Neutrophil (primary cell): ENCODE data around the gene YIF1A.
"Not testable (repeated sequence)": the region's sequence is repeated elsewhere in the genome, so short reads cannot be mapped to it uniquely, and the experiment has no call there.

Experiments used
- H3K27ac ChIP-seq: fragments of 200-600 bp; sonication (generic); 2 replicates; pipeline ENCODE4 v1.5.1; 2016; ENCODE audit warnings: mild to moderate bottlenecking, moderate library complexity
- H3K27me3 ChIP-seq: fragments of 200-600 bp; sonication (generic); 2 replicates; pipeline ENCODE4 v1.6.0; 2016; ENCODE audit warnings: mild to moderate bottlenecking
- H3K36me3 ChIP-seq: fragments of 200-600 bp; sonication (generic); 2 replicates; pipeline ENCODE4 v1.5.1; 2017
- H3K4me1 ChIP-seq, 2 experiments: fragments of 200-600 bp in 1 of 2; sonication (generic) in 1 of 2; 1 replicate in 1 of 2; 2 replicates in 1 of 2; pipeline versions ENCODE4 v1.5.1 to v1.6.1; 2013 to 2016; ENCODE audit warnings: low read depth in 1 of 2, low read length in 1 of 2, mild to moderate bottlenecking in 1 of 2, moderate library complexity in 1 of 2; ENCODE audit not compliant: control insufficient read depth in 1 of 2, insufficient read depth in 1 of 2
- H3K4me3 ChIP-seq, 2 experiments: fragments of 200-600 bp in 1 of 2; sonication (generic) in 1 of 2; 1 replicate in 1 of 2; 2 replicates in 1 of 2; pipeline ENCODE4 v1.5.1; 2013 to 2016; ENCODE audit warnings: low read depth in 1 of 2, low read length in 1 of 2, mild to moderate bottlenecking in 1 of 2, moderate library complexity in 1 of 2
- H3K9me3 ChIP-seq: fragments of 200-600 bp; sonication (generic); 2 replicates; pipeline ENCODE4 v1.5.1; 2016
- CTCF ChIP-seq: fragments of 200-600 bp; sonication (generic); IDR thresholded peaks from 2 replicates; pipeline ENCODE4 v1.5.1; 2016; ENCODE audit warnings: antibody characterized with exemption

Gene YIF1A

GRCh38 chr11:66279092-66279734 is 9.7 kb downstream of the YIF1A start:
- H3K9me3 ChIP-seq = no peaks in the 10 kb centered on the region
- H3K4me3 ChIP-seq = no peak overlapping the region
- H3K27me3 ChIP-seq = peaks cover 32% of the 10 kb centered on the region
- peaks cover 16 to 29% of the 10 kb centered on the region in 2 experiments for H3K4me1 ChIP-seq
- TF ChIP-seq CTCF = no peak
- H3K36me3 ChIP-seq = peaks cover 34% of the 10 kb centered on the region
- no peak overlapping the region for H3K27ac ChIP-seq

GRCh38 chr11:66278363-66279091 is 10.4 kb downstream of the YIF1A start:
- Histone ChIP-seq H3K36me3 (peaks cover 41% of the 10 kb centered on the region), H3K4me3 (no peak overlapping the region), H3K27me3 (peaks cover 32% of the 10 kb centered on the region), H3K9me3 (no peaks in the 10 kb centered on the region), H3K4me1 (peaks cover 16 to 29% of the 10 kb centered on the region in 2 experiments), H3K27ac (no peak overlapping the region)
- TF ChIP-seq CTCF = no peak

GRCh38 chr11:66277471-66278362 is 11.2 kb downstream of the YIF1A start, which contains the start of gene CNIH2:
Gene CNIH2, plus strand, starts transcription at chr11:66278175. Its CDS starts 282 bp downstream, at chr11:66278457.
- H3K27me3 ChIP-seq = peaks cover 32% of the 10 kb centered on the region
- TF ChIP-seq CTCF = no peak
- peak within 1 kb of the TSS; percentile 20 for H3K27ac ChIP-seq
- peak within 1 kb of the TSS in 1 of 2 experiments; percentile 24 for H3K4me3 ChIP-seq
- H3K9me3 ChIP-seq = no peaks in the 10 kb centered on the region
- peaks cover 15 to 26% of the 10 kb centered on the region in 2 experiments for H3K4me1 ChIP-seq
- H3K36me3 ChIP-seq = peaks cover 49% of the 10 kb centered on the region

GRCh38 chr11:66277064-66277463 is 11.9 kb downstream of the YIF1A start:
- H3K4me1 ChIP-seq = peaks cover 12 to 19% of the 10 kb centered on the region in 2 experiments
- not testable (repeated sequence) for H3K9me3 ChIP-seq, H3K27ac ChIP-seq, H3K4me3 ChIP-seq
- H3K27me3 ChIP-seq = peaks cover 32% of the 10 kb centered on the region
- peaks cover 55% of the 10 kb centered on the region for H3K36me3 ChIP-seq

- H3K27me3 ChIP-seq = peaks cover 32% of the 10 kb centered on the region
- H3K36me3 ChIP-seq = peaks cover 60% of the 10 kb centered on the region
- H3K9me3 ChIP-seq, H3K4me3 ChIP-seq, H3K27ac ChIP-seq: not testable (repeated sequence)
- H3K4me1 ChIP-seq = peaks cover 8 to 15% of the 10 kb centered on the region in 2 experiments
These were observed 12.3 kb downstream of the YIF1A start for GRCh38 chr11:66276619-66277018.

- Histone ChIP-seq H3K4me1 (peaks cover 8 to 15% of the 10 kb centered on the region in 2 experiments), H3K4me3 (no peak overlapping the region)
These were observed 12.8 kb downstream of the YIF1A start for GRCh38 chr11:66275984-66276612.

More at GRCh38 chr11:66275984-66276612, 12.8 kb downstream of the YIF1A start:
- Histone ChIP-seq H3K27me3 (peaks cover 32% of the 10 kb centered on the region), H3K9me3 (no peaks in the 10 kb centered on the region), H3K27ac (no peak overlapping the region), H3K36me3 (peaks cover 61% of the 10 kb centered on the region)
- no peak for TF ChIP-seq CTCF
